Kidney epithelial cell (primary cell): ENCODE results near the gene FAM228A. TPM values are rescaled to one million over a fixed set of nuclear protein-coding genes. Genes with fewer than 3 reads are reported as not detected.
A peak's percentile ranks its signal among the peaks of the same experiment; 100 is the strongest.

Experiments used
- DNase-seq: peaks from one replicate; pipeline ENCODE4 v3.0.0-alpha.2; 2010; ENCODE audit warnings: low read depth
- H3K27me3 ChIP-seq: 2 replicates; pipeline ENCODE4 v1.6.0; 2011; ENCODE audit warnings: low read length; ENCODE audit not compliant: control insufficient read depth, insufficient read depth
- H3K36me3 ChIP-seq: 2 replicates; pipeline ENCODE4 v1.5.1; 2011; ENCODE audit warnings: low read length; ENCODE audit not compliant: control insufficient read depth, insufficient read depth
- H3K4me3 ChIP-seq: 2 replicates; pipeline ENCODE4 v1.5.1; 2011; ENCODE audit warnings: low read depth, mild to moderate bottlenecking, control low read depth, low read length
- total RNA-seq: library from RNA; depleted of rRNA; stranded (reverse); fragments of >200 nt; gene quantifications from 2 replicates; pipeline ENCODE4 v1.2.3, GENCODE V29; 2015
- TF ChIP-seq, protein P1 (sequence below): IDR thresholded peaks from 2 replicates; pipeline ENCODE4 v1.5.1; 2011; ENCODE audit warnings: mild to moderate bottlenecking, moderate library complexity, low read length, control low read depth, inconsistent platforms; ENCODE audit not compliant: insufficient read depth, poor library complexity, severe bottlenecking

Gene FAM228A
- total RNA-seq, 1 donor from 2014 or later, result 0.29 TPM

DNA sequence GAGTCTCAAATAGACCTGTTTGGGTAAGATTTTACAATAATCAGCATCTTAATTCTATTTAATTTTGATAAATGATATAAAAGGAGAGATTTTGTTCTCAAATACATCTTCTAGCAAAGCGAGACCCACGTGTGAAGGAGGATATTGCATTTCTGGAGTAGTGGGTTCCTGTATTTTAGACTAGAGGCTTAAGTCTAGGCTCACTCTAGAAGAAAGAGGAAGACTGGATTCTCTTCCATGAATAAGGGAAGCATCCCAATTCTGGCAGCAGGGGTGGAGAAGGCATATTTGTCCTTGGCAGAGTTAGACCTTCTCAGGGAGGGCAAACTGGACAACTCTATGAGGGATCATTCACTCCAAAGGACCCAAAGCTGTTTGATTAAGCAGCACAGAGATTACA is 11.3 kb upstream of the FAM228A start:
- Histone ChIP-seq H3K36me3 (no peaks in the 10 kb centered on the region), H3K4me3 (no peak overlapping the region), H3K27me3 (no peaks in the 10 kb centered on the region)
- DNase-seq, result no peak
- TF ChIP-seq, protein P1, sequence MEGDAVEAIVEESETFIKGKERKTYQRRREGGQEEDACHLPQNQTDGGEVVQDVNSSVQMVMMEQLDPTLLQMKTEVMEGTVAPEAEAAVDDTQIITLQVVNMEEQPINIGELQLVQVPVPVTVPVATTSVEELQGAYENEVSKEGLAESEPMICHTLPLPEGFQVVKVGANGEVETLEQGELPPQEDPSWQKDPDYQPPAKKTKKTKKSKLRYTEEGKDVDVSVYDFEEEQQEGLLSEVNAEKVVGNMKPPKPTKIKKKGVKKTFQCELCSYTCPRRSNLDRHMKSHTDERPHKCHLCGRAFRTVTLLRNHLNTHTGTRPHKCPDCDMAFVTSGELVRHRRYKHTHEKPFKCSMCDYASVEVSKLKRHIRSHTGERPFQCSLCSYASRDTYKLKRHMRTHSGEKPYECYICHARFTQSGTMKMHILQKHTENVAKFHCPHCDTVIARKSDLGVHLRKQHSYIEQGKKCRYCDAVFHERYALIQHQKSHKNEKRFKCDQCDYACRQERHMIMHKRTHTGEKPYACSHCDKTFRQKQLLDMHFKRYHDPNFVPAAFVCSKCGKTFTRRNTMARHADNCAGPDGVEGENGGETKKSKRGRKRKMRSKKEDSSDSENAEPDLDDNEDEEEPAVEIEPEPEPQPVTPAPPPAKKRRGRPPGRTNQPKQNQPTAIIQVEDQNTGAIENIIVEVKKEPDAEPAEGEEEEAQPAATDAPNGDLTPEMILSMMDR, result no peak

DNA sequence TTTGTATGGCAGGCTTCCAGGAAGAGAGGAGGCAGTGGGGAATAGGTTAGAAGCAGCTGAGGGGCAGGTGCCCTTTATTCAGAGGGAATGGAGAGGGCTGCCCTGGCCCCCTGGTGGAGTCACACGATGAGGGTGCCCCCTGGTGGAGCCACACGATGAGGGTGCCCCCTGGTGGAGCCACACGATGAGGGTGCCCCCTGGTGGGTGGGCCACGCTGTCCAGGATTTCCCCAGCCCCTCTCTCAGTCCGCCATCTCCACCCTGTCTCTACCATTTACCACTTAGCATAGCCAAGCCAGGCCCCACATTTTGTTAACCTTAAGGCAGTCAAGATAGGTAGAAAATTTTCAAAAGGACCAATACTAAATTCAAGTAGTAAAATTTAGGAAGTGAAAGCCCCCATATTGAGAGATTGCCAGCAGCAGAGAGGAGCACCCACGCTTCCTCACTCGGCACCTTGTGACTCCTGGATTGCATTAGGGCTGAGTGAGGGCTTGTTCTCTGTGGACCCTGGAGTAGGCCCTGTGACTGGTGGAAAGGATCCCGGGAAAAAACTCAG is 10.4 kb upstream of the FAM228A start:
- Histone ChIP-seq H3K4me3 (no peak overlapping the region), H3K27me3 (no peaks in the 10 kb centered on the region), H3K36me3 (no peaks in the 10 kb centered on the region)
- TF ChIP-seq, protein P1, result peak; percentile 75
- DNase-seq, result no peak

DNA sequence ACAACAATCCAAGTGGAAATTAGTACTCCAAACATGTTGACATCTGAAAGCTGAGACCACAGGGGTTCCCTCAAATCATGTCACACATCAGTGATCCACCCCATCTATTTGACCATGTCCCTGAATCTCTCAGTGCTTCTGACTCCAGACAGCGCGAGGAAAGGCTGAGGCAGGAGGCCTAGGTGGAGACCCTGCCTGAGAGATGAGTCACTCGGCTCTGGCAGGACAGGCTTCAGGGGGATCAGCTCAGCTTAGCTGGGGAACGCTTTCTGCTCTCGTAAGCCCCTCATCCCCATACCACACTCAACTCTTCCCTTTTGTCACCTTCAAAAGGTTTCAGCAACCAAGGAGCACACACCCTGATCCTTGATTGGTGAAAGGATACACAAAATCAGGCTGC is 5.8 kb upstream of the FAM228A start:
- no peak for DNase-seq
- TF ChIP-seq, protein P1, result no peak
- no peaks in the 10 kb centered on the region for H3K27me3 ChIP-seq
- H3K4me3 ChIP-seq, result no peak overlapping the region
- no peaks in the 10 kb centered on the region for H3K36me3 ChIP-seq

DNA sequence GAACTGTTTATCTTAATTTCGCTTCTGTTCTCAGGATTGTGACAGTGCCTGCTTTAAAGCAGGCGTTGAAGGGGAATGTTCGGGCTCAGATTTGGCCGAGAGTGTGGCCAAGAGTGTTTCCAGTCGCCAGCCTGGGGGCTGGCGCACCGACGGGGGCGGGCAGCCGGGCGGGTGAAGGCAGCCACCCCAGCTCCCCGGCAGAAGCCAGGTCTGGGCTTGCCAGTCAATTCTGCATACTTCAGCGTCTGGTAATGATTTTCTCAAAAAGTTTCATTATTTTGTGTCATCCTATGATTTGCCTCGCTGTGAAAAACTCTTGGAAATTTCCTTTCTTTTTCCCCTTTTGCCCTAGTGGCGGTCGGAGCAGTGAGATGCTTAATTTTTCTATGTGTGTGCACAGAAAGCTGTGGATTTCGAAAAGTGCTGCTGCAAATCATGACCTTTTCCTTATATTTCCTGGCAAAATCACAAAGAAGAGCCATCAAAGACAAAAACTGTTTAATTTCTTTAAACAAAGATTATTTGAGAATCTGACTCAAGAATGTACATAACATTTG is 856 bp downstream of the FAM228A start:
- TF ChIP-seq, protein P1, result no peak
- DNase-seq, result no peak
- H3K4me3 ChIP-seq, result no peak overlapping the region
- H3K36me3 ChIP-seq, result no peaks in the 10 kb centered on the region
- H3K27me3 ChIP-seq, result no peaks in the 10 kb centered on the region

DNA sequence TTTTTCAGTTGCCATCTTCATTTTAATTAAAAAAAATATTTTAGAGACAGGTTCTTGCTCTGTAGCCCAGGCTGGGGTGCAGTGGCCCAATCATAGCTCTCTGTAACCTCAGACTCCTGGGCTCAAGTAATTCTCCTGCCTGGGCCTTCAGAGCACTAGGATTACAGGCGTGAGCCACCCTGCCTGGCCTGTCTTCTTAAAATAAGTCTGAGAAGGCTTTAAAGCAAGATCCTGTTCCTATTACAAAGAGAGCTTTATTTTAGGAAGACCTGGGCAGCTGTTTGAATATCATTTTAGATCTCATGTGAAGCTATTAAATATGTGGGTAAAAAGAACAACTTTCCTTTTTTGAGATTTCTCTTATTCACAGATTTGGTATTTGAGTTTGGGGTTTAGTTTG is 1.5 kb downstream of the FAM228A start:
- Histone ChIP-seq H3K4me3 (no peak overlapping the region), H3K27me3 (no peaks in the 10 kb centered on the region), H3K36me3 (no peaks in the 10 kb centered on the region)
- no peak for DNase-seq
- TF ChIP-seq, protein P1, result no peak

DNA sequence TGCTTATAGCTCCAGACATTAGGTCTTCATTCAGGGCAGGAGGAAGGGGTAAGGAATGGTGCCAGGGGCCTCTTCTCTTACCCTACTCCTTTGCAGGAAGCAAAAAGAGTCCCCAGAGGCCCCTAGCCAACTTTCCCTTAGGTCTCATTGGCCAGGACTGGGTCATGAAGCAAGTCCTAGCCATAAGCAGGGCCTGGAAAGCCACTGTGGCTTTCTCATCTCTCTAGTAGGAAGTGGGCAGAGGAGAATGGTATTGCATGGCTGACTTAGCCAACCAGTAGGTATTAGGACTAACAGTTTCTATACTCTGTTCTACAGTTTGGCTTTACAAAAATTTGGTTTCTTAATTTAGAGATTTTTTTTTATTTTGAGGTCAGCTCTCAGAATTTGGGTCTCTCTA is 4.8 kb downstream of the FAM228A start:
- TF ChIP-seq, protein P1, result no peak

More for the DNA sequence above, 4.8 kb downstream of the FAM228A start:
- no peaks in the 10 kb centered on the region for H3K36me3 ChIP-seq
- H3K4me3 ChIP-seq, result no peak overlapping the region
- no peak for DNase-seq
- no peaks in the 10 kb centered on the region for H3K27me3 ChIP-seq
